WTC11 (cell line): ENCODE measurements around the gene SGMS1.
"Not testable (repeated sequence)": the region's sequence is repeated elsewhere in the genome, so short reads cannot be mapped to it uniquely, and the experiment has no call there.

Source experiments
- CREB1 ChIP-seq: sonication (generic); formaldehyde crosslinking; IDR thresholded peaks from 2 replicates; pipeline ENCODE4 v1.8.0; 2023; ENCODE audit warnings: mild to moderate bottlenecking, missing genetic modification reagents
- CTCF ChIP-seq: fragments of 200-600 bp; IDR thresholded peaks from 2 replicates; pipeline ENCODE4 v1.8.0; 2022; ENCODE audit warnings: antibody characterized with exemption
- E2F4 ChIP-seq: sonication (generic); formaldehyde crosslinking; IDR thresholded peaks from 2 replicates; pipeline ENCODE4 v1.8.1; 2022; ENCODE audit warnings: low read depth, mild to moderate bottlenecking, moderate library complexity, missing genetic modification reagents, borderline replicate concordance
- FOXJ3 ChIP-seq: sonication (generic); formaldehyde crosslinking; IDR thresholded peaks from 2 replicates; pipeline ENCODE4 v1.9.0; 2021; ENCODE audit warnings: missing genetic modification reagents, mild to moderate bottlenecking, borderline replicate concordance
- GABPB1 ChIP-seq: sonication (generic); formaldehyde crosslinking; IDR thresholded peaks from 2 replicates; pipeline ENCODE4 v1.8.1; 2023; ENCODE audit warnings: mild to moderate bottlenecking, missing genetic modification reagents
- IRF2 ChIP-seq: sonication (generic); formaldehyde crosslinking; IDR thresholded peaks from 2 replicates; pipeline ENCODE4 v1.8.0; 2022; ENCODE audit warnings: low read depth, missing genetic modification reagents, borderline replicate concordance
- MAX ChIP-seq: sonication (generic); formaldehyde crosslinking; IDR thresholded peaks from 2 replicates; pipeline ENCODE4 v1.8.0; 2022; ENCODE audit warnings: mild to moderate bottlenecking, missing genetic modification reagents
- RELA ChIP-seq: sonication (generic); formaldehyde crosslinking; IDR thresholded peaks from 2 replicates; pipeline ENCODE4 v1.8.1; 2022; ENCODE audit warnings: missing genetic modification reagents, mild to moderate bottlenecking, borderline replicate concordance
- TEAD1 ChIP-seq: sonication (generic); formaldehyde crosslinking; IDR thresholded peaks from 2 replicates; pipeline ENCODE4 v1.8.0; 2022; ENCODE audit warnings: mild to moderate bottlenecking, missing genetic modification reagents
- ZBTB21 ChIP-seq: sonication (generic); formaldehyde crosslinking; IDR thresholded peaks from 2 replicates; pipeline ENCODE4 v1.8.1; 2023; ENCODE audit warnings: mild to moderate bottlenecking, missing genetic modification reagents, borderline replicate concordance
- ZNF138 ChIP-seq: sonication (generic); formaldehyde crosslinking; conservative IDR thresholded peaks from 2 replicates; pipeline ENCODE4 v1.8.1; 2022; ENCODE audit warnings: mild to moderate bottlenecking, moderate library complexity, missing genetic modification reagents
- ZSCAN18 ChIP-seq: fragments of 250-450 bp; sonication (Bioruptor Pico); IDR thresholded peaks from 2 replicates; pipeline ENCODE4 v2.1.2; 2022; ENCODE audit warnings: mild to moderate bottlenecking, moderate library complexity
- TF ChIP-seq, protein P1 (sequence below): sonication (generic); formaldehyde crosslinking; IDR thresholded peaks from 2 replicates; pipeline ENCODE4 v1.8.0; 2023; ENCODE audit warnings: missing genetic modification reagents

DNA sequence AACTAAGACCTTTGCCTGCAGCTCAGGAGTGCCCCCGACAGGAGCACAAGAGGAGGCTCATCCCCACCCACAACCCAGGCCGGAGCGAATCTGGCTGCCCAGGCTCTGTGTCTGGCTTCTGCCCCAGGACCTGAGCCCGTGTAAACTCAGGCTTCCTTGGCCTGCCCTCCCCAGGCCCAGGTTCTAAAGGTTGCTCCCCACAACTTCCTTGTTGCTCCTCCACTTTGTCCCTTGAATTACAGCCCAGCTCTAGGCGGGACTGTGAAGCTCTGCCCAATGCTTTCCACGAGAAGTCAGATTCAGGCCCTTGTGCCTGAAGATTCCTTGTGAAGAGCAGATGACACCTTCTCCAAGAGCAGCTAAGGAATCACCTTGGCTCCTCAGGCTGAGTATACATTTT, 46.2 kb upstream of the SGMS1 start:
- not testable (repeated sequence) for TF ChIP-seq CTCF; ZNF138 (CRISPR knock-in tag); CREB1 (CRISPR knock-in tag); MAX (CRISPR knock-in tag); FOXJ3 (CRISPR knock-in tag); ZSCAN18; GABPB1; ZBTB21 (CRISPR knock-in tag); TEAD1 (CRISPR knock-in tag); IRF2 (CRISPR knock-in tag); RELA (CRISPR knock-in tag); E2F4 (CRISPR knock-in tag)
- TF ChIP-seq, protein P1, sequence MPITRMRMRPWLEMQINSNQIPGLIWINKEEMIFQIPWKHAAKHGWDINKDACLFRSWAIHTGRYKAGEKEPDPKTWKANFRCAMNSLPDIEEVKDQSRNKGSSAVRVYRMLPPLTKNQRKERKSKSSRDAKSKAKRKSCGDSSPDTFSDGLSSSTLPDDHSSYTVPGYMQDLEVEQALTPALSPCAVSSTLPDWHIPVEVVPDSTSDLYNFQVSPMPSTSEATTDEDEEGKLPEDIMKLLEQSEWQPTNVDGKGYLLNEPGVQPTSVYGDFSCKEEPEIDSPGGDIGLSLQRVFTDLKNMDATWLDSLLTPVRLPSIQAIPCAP (CRISPR knock-in tag): not testable (repeated sequence)
